Measurements from ENCODE around the gene SCUBE1.

The SCUBE1 gene

DNA sequence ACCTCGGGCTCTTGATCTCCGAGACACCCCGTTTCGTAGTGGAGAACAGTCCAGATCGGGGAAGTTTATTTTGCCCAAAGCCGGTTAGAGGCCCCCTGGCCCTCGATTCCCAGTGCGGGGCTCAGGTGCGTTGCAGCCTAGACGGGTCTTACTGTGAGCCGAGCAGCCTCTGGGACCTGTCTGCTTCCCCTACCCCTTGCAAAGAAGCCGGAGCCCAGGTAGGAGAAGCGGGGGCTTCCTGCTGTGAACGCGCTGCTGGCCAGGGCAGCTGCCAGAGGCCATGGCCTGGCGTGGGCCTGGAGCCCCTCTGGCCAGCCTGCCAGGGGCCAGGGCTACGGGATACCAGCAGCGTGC lies 191.2 kb downstream of the SCUBE1 start:
- DNase-seq (ENCODE audit: low read depth) = no peak
- TF ChIP-seq, protein P1, sequence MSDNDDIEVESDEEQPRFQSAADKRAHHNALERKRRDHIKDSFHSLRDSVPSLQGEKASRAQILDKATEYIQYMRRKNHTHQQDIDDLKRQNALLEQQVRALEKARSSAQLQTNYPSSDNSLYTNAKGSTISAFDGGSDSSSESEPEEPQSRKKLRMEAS (IDR thresholded peaks at IDR 0.05; ENCODE audit: low read depth, low read length) = no peak
- TF ChIP-seq POLR2A (IDR thresholded peaks at IDR 0.05; ENCODE audit: extremely low read depth, insufficient read length) (no peak), MYC (IDR thresholded peaks at IDR 0.05; ENCODE audit: low read depth, low read length) (no peak)
- TF ChIP-seq, protein P2, sequence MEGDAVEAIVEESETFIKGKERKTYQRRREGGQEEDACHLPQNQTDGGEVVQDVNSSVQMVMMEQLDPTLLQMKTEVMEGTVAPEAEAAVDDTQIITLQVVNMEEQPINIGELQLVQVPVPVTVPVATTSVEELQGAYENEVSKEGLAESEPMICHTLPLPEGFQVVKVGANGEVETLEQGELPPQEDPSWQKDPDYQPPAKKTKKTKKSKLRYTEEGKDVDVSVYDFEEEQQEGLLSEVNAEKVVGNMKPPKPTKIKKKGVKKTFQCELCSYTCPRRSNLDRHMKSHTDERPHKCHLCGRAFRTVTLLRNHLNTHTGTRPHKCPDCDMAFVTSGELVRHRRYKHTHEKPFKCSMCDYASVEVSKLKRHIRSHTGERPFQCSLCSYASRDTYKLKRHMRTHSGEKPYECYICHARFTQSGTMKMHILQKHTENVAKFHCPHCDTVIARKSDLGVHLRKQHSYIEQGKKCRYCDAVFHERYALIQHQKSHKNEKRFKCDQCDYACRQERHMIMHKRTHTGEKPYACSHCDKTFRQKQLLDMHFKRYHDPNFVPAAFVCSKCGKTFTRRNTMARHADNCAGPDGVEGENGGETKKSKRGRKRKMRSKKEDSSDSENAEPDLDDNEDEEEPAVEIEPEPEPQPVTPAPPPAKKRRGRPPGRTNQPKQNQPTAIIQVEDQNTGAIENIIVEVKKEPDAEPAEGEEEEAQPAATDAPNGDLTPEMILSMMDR (IDR thresholded peaks at IDR 0.05; ENCODE audit: low read depth, low read length) = no peak

DNA sequence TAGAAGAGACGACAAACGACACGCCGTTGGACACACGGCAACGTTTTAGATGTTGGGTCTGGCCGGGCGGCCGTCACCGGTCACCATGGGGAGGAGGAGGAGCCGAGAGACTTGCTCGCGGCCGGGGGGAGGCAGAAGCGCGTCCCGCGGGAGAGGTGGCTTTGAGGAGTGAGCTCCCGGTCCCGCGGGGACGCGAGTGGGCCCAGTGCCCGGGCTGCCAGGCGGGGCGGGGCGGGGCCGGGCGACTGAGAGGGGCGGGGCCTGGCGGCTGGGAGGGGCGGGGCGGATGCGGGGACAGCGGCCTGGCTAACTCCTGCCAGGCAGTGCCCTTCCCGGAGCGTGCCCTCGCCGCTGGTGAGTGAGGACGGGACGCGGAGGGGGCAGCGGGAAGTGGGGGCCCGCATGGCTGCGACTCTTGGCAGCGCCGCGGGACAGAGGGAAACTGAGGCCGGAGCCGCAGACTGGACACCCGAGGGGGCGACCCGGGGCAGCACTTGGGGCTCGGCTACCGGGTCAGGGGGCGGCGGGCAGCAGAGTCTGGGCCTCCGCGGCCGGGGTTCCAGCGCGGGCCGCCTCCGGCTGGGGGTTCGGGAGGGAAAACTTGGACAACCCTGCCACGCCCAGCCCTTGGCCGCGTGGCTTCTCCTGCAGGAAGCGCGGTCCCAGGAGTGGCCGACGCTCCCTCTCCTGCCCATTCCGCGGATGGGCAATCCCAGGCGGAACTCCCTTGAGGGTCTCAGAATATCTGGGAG lies 191.7 kb downstream of the SCUBE1 start, which contains the start of gene TSPO:
TSPO (plus strand) TSS at position 309 of the 752 bp plus-strand sequence. CDS start 7,680 bp downstream, outside the sequence.
- peak; percentile 53 for DNase-seq (ENCODE audit: low read depth)
- TF ChIP-seq, protein P1 (IDR thresholded peaks at IDR 0.05; ENCODE audit: low read depth, low read length) = no peak
- no peak for TF ChIP-seq MYC (IDR thresholded peaks at IDR 0.05; ENCODE audit: low read depth, low read length)
- TF ChIP-seq POLR2A (IDR thresholded peaks at IDR 0.05; ENCODE audit: extremely low read depth, insufficient read length) = peak; percentile 17
- TF ChIP-seq, protein P2 (IDR thresholded peaks at IDR 0.05; ENCODE audit: low read depth, low read length) = no peak
- H3K4me3 ChIP-seq (ENCODE audit: low read depth, low read length) = peak within 1 kb of the TSS; percentile 73

More for the DNA sequence above, 191.2 kb downstream of the SCUBE1 start:
- peak overlapping the region; percentile 73 for H3K4me3 ChIP-seq (ENCODE audit: low read depth, low read length)

DNA sequence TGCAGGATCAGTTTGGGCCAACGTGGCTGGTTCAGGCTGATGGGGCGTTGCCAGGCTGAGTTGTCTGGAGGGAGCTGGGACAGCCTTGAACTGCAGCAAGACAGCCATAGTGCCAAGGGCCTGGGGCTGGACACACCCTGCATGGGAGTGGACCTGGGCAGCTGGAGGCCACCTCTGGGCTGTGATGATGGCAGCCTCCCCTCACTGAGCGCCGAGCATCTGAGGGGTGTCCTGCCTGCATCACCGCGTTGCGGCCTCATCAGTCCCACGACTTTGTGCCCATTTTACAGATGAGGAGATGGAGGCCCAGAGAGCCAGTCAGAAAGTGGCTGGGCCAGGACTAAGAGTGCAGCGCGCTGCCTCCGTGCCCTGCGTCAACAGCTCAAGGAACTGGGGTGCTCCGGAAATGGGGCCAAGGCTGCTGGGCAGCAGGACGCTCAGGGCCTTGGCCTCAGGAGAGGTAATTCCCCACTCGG lies 192.4 kb downstream of the SCUBE1 start:
- peak overlapping the region; percentile 21 for H3K4me3 ChIP-seq (ENCODE audit: low read depth, low read length)
- DNase-seq (ENCODE audit: low read depth) = no peak
- TF ChIP-seq, protein P1 (IDR thresholded peaks at IDR 0.05; ENCODE audit: low read depth, low read length) = no peak
- TF ChIP-seq, protein P2 (IDR thresholded peaks at IDR 0.05; ENCODE audit: low read depth, low read length) = no peak
- TF ChIP-seq POLR2A (IDR thresholded peaks at IDR 0.05; ENCODE audit: extremely low read depth, insufficient read length) (no peak), MYC (IDR thresholded peaks at IDR 0.05; ENCODE audit: low read depth, low read length) (no peak)

DNA sequence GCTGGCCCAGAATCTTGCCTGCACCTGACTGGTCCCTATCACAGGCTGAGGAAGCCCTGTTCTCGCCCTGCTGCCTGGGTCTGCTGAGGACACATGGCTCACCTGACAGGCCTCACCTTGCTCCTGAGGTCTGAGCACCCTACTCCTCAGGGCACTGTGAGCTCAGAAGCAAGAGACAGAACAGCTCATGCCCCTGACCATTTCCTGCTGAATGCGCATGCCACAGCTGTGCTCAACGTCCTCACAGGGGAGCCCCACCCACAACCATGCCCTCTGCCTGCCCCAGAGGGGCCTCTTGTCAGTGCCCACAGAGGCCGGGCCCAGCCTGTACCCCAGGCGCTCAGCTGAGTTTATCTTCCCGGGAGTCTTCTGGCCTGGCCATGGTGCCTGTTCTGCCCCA lies 194.6 kb downstream of the SCUBE1 start:
- TF ChIP-seq MYC (IDR thresholded peaks at IDR 0.05; ENCODE audit: low read depth, low read length) = no peak
- TF ChIP-seq POLR2A (IDR thresholded peaks at IDR 0.05; ENCODE audit: extremely low read depth, insufficient read length) = no peak
- TF ChIP-seq, protein P1 (IDR thresholded peaks at IDR 0.05; ENCODE audit: low read depth, low read length) = no peak
- TF ChIP-seq, protein P2 (IDR thresholded peaks at IDR 0.05; ENCODE audit: low read depth, low read length) = no peak
- no peak overlapping the region for H3K4me3 ChIP-seq (ENCODE audit: low read depth, low read length)
- peak; percentile 42 for DNase-seq (ENCODE audit: low read depth)

DNA sequence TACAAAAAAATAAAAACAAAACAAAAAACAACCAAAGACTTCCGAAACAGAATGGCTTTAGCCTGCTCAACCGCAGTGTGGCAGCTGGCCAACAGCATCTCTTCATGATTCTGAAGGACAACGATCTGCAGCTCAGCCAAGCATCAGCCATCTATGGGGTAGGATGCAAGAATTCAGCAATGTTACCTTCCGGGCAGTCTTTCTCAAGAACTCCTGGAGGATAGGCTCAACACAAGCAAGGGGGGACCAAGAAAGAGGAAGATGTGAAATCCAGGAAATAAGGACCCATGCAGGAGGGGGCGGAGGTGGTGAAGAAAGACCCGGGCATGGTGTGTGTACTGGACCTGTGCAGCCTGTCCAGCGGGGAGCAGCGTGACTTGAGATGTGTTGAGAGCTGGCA lies 195.4 kb downstream of the SCUBE1 start:
- TF ChIP-seq POLR2A (IDR thresholded peaks at IDR 0.05; ENCODE audit: extremely low read depth, insufficient read length) (no peak), MYC (IDR thresholded peaks at IDR 0.05; ENCODE audit: low read depth, low read length) (no peak)
- TF ChIP-seq, protein P2 (IDR thresholded peaks at IDR 0.05; ENCODE audit: low read depth, low read length) = no peak
- TF ChIP-seq, protein P1 (IDR thresholded peaks at IDR 0.05; ENCODE audit: low read depth, low read length) = no peak
- DNase-seq (ENCODE audit: low read depth) = peak; percentile 69
- no peak overlapping the region for H3K4me3 ChIP-seq (ENCODE audit: low read depth, low read length)
